ENCODE measurements around the gene NANOS2. TPM values are rescaled to one million over a fixed set of nuclear protein-coding genes. Genes with fewer than 3 reads are reported as not detected.
"Not testable (repeated sequence)": the region's sequence is repeated elsewhere in the genome, so short reads cannot be mapped to it uniquely, and the experiment has no call there.

Gene NANOS2
- total RNA-seq, 1 donor from 2014 or later, result not detected

GRCh38 chr19:45899919-45900589, 14.5 kb downstream of the NANOS2 start:
- Histone ChIP-seq H3K27me3 (no peaks in the 10 kb centered on the region), H3K4me1 (peaks cover 7 to 9% of the 10 kb centered on the region in 2 donors), H3K36me3 (peaks cover 22 to 31% of the 10 kb centered on the region in 2 donors), H3K4me3 (no peak overlapping the region), H3K9me3 (no peaks in the 10 kb centered on the region), H3K27ac (no peak overlapping the region)
- DNase-seq (ENCODE audit: low spot score in 2 of 2), result no peak
- intact Hi-C loops (cut with DNase I), result no loop called here
- TF ChIP-seq CTCF (IDR thresholded peaks at IDR 0.05), result no peak

- Histone ChIP-seq H3K27me3 (no peaks in the 10 kb centered on the region), H3K4me1 (peaks cover 7 to 9% of the 10 kb centered on the region in 2 donors), H3K9me3 (no peaks in the 10 kb centered on the region), H3K4me3 (no peak overlapping the region), H3K27ac (no peak overlapping the region), H3K36me3 (peaks cover 22 to 33% of the 10 kb centered on the region in 2 donors)
- TF ChIP-seq CTCF (IDR thresholded peaks at IDR 0.05), result no peak
- intact Hi-C loops (cut with DNase I), result no loop called here
- no peak for DNase-seq (ENCODE audit: low spot score in 2 of 2)
Observed at GRCh38 chr19:45899253-45899652, 15.3 kb downstream of the NANOS2 start.

- no peaks in the 10 kb centered on the region for H3K27me3 ChIP-seq
- H3K9me3 ChIP-seq, result no peaks in the 10 kb centered on the region
- TF ChIP-seq CTCF (IDR thresholded peaks at IDR 0.05), result no peak
- H3K36me3 ChIP-seq, result peaks cover 22 to 33% of the 10 kb centered on the region in 2 donors
- H3K4me3 ChIP-seq, result no peak overlapping the region
- no peak for DNase-seq (ENCODE audit: low spot score in 2 of 2)
- peaks cover 7 to 9% of the 10 kb centered on the region in 2 donors for H3K4me1 ChIP-seq
- no peak overlapping the region for H3K27ac ChIP-seq
- intact Hi-C loops (cut with DNase I), result no loop called here
Observed at GRCh38 chr19:45897261-45897812, 17.2 kb downstream of the NANOS2 start.

- H3K9me3 ChIP-seq; H3K27me3 ChIP-seq; intact Hi-C loops (cut with DNase I); H3K4me3 ChIP-seq; H3K4me1 ChIP-seq; H3K27ac ChIP-seq; DNase-seq (ENCODE audit: low spot score in 2 of 2): not testable (repeated sequence)
- peaks cover 22 to 33% of the 10 kb centered on the region in 2 donors for H3K36me3 ChIP-seq
Observed at GRCh38 chr19:45895983-45896599, 18.5 kb downstream of the NANOS2 start.

GRCh38 chr19:45895519-45895972, 19.0 kb downstream of the NANOS2 start:
- H3K36me3 ChIP-seq, result peaks cover 22 to 33% of the 10 kb centered on the region in 2 donors
- no peak overlapping the region for H3K4me3 ChIP-seq
- no peaks in the 10 kb centered on the region for H3K9me3 ChIP-seq
- H3K27ac ChIP-seq, result no peak overlapping the region
- intact Hi-C loops (cut with DNase I), result no loop called here
- H3K4me1 ChIP-seq, result peaks cover 0 to 1% of the 10 kb centered on the region in 2 donors
- no peak for DNase-seq (ENCODE audit: low spot score in 2 of 2)
- H3K27me3 ChIP-seq, result no peaks in the 10 kb centered on the region
- TF ChIP-seq CTCF (IDR thresholded peaks at IDR 0.05), result no peak

- no peaks in the 10 kb centered on the region for H3K9me3 ChIP-seq
- peaks cover 0 to 4% of the 10 kb centered on the region in 2 donors for H3K4me1 ChIP-seq
- intact Hi-C loops (cut with DNase I), result no loop called here
- no peaks in the 10 kb centered on the region for H3K27me3 ChIP-seq
- no peak overlapping the region for H3K27ac ChIP-seq
- no peak overlapping the region for H3K4me3 ChIP-seq
- no peak for TF ChIP-seq CTCF (IDR thresholded peaks at IDR 0.05)
- peaks cover 4 to 10% of the 10 kb centered on the region in 2 donors for H3K36me3 ChIP-seq
- no peak for DNase-seq (ENCODE audit: low spot score in 2 of 2)
Observed at GRCh38 chr19:45890877-45891276, 23.7 kb downstream of the NANOS2 start.

All from ascending aorta (tissue), 2 donors.